AG04450 (cell line): ENCODE results near the gene GIPR. TPM values are rescaled to one million over a fixed set of nuclear protein-coding genes. Genes with fewer than 3 reads are reported as not detected.
A peak's percentile ranks its signal among the peaks of the same experiment; 100 is the strongest.

ENCODE experiments used
- CTCF ChIA-PET: fragments of 300-600, 350-600 bp; formaldehyde crosslinking; extraction: SDS; loops from one replicate; lab custom pipeline; 2022; ENCODE audit warnings: antibody characterized with exemption, inconsistent platforms; lab: Charles Lee
- POLR2A ChIA-PET: fragments of 350-600 bp; formaldehyde crosslinking; extraction: SDS; loops from one replicate; lab custom pipeline; 2021; ENCODE audit warnings: antibody characterized with exemption, inconsistent platforms; lab: Yijun Ruan, JAX
- DNase-seq: peaks from one replicate; pipeline ENCODE4 v3.0.0-alpha.2; 2011; ENCODE audit warnings: low read depth, low spot score
- H3K27ac ChIP-seq: one replicate; pipeline ENCODE4 v1.5.1; 2012; ENCODE audit warnings: low read depth, low read length, control low read depth
- H3K27me3 ChIP-seq: one replicate; pipeline ENCODE4 v1.6.0; 2012; ENCODE audit warnings: low read length; ENCODE audit not compliant: control insufficient read depth, insufficient read depth
- H3K4me3 ChIP-seq: 2 replicates; pipeline ENCODE4 v1.5.1; 2011; ENCODE audit warnings: mild to moderate bottlenecking, low read depth, low read length, control low read depth
- H3K9me3 ChIP-seq: 2 replicates; pipeline ENCODE4 v1.5.1; 2012; ENCODE audit warnings: low read length; ENCODE audit not compliant: control insufficient read depth, insufficient read depth
- CTCF ChIP-seq: IDR thresholded peaks from 2 replicates; pipeline ENCODE4 v1.5.1; 2011; ENCODE audit warnings: low read depth, low read length, control low read depth, inconsistent platforms
- polyA plus RNA-seq: library from polyadenylated mRNA; depleted of rRNA; stranded (reverse); fragments of >200 nt; gene quantifications from 2 replicates; pipeline ENCODE4 v1.2.3, GENCODE V29; 2011

Gene GIPR
- polyA plus RNA-seq, 1 experiment = 0.61 TPM

GRCh38 chr19:45670670-45671453 is 2.8 kb downstream of the GIPR start:
- TF ChIP-seq CTCF = no peak
- ChIA-PET POLR2A (interaction anchor here (0.6 to 1.0 kb wide), 6 partner anchors 9 to 214 kb away, joined by 3 to 8 read pairs (median 4); partner anchors contain the start of gene SNRPD2), CTCF (interaction anchor here (1.1 kb wide), 1 partner anchor 10 kb away, joined by 3 read pairs; no protein-coding TSS in a partner anchor)
- Histone ChIP-seq H3K9me3 (peaks cover 9% of the 10 kb centered on the region; the same call in 1 of the 2 replicates), H3K4me3 (peak overlapping the region; percentile 25; the same call in 1 of the 2 replicates), H3K27me3 (peaks cover 3% of the 10 kb centered on the region), H3K27ac (no peak overlapping the region)
- peak; percentile 36 for DNase-seq

DNA sequence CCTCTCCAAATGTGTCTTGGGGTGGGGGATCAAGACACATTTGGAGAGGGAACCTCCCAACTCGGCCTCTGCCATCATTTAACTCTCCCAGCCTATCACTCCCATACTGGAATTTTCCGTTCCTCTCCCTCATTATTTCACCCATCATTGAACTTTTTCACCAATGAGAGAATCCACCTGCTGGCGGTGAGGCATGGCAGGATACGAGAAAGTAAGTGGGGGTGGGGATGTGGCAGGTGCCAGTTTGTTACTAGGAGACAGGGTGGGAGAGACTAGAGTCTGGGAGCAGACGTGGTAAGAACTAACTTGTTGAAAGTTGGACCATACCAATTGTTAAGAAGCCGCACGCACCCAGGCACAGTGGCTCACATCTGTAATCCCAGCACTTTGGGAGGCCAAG is 6.9 kb downstream of the GIPR start:
- Histone ChIP-seq H3K27ac (no peak overlapping the region), H3K9me3 (peaks cover 9% of the 10 kb centered on the region; the same call in 1 of the 2 replicates), H3K27me3 (peaks cover 6% of the 10 kb centered on the region), H3K4me3 (no peak overlapping the region)
- no peak for DNase-seq
- no peak for TF ChIP-seq CTCF
- CTCF ChIA-PET = no interaction called here
- POLR2A ChIA-PET = no interaction called here

- TF ChIP-seq CTCF = no peak
- Histone ChIP-seq H3K27ac (no peak overlapping the region), H3K9me3 (no peaks in the 10 kb centered on the region; the same call in 1 of the 2 replicates), H3K4me3 (peak overlapping the region; percentile 20; the same call in 1 of the 2 replicates), H3K27me3 (peaks cover 6% of the 10 kb centered on the region)
- no peak for DNase-seq
- ChIA-PET CTCF (interaction anchor here (0.6 to 1.3 kb wide), 5 partner anchors 15 to 122 kb away, joined by 3 to 4 read pairs (median 3); partner anchors contain the start of gene SNRPD2), POLR2A (interaction anchor here (0.6 to 1.1 kb wide), 2 partner anchors 15 to 34 kb away, joined by 3 to 5 read pairs; partner anchors contain the start of gene SNRPD2)
Observed at GRCh38 chr19:45676851-45677263, 8.8 kb downstream of the GIPR start.

DNA sequence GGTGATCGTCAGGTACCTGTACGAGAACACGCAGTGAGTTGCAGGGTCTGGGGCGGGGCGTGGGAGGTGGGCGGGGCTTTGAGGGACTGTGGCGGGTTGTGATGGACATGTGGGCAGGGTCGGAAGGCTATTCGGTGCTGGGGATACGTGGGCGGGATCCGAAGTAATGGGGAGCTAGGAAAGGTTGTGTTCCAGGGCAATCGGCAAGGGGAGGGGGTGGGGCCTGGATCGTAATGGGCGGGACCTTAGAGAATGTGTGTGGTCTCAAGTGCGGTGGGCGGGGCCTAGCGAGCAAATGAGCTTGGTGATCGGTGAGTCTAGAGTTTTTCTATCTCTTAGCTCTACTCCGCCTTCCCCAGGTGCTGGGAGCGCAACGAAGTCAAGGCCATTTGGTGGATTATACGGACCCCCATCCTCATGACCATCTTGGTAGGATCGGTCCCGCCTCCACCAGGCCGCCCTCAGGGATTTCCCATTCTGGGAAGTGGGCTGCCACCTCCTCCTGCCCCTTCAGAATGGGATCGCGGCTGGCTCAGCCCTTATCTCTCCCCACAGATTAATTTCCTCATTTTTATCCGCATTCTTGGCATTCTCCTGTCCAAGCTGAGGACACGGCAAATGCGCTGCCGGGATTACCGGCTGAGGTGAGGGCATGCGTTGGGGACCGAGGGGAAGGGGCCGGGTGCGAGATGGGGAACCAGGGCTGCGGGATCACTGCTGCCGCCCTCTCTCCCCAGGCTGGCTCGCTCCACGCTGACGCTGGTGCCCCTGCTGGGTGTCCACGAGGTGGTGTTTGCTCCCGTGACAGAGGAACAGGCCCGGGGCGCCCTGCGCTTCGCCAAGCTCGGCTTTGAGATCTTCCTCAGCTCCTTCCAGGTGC is 9.6 kb downstream of the GIPR start:
- DNase-seq = no peak
- ChIA-PET POLR2A (interaction anchor here (0.6 to 1.1 kb wide), 3 partner anchors 14 to 35 kb away, joined by 3 to 5 read pairs (median 4); partner anchors contain the start of genes QPCTL and SNRPD2), CTCF (interaction anchor here (0.6 to 1.3 kb wide), 4 partner anchors 16 to 35 kb away, joined by 3 read pairs; no protein-coding TSS in a partner anchor)
- no peak overlapping the region for H3K27ac ChIP-seq
- no peak for TF ChIP-seq CTCF
- no peaks in the 10 kb centered on the region; the same call in 1 of the 2 replicates for H3K9me3 ChIP-seq
- H3K27me3 ChIP-seq = peaks cover 6% of the 10 kb centered on the region
- peak overlapping the region; percentile 40 for H3K4me3 ChIP-seq
